ENCODE data around the gene TEN1. TPM values are rescaled to one million over a fixed set of nuclear protein-coding genes. Genes with fewer than 3 reads are reported as not detected.
A peak's percentile ranks its signal among the peaks of the same experiment; 100 is the strongest.

TEN1 gene
- polyA plus RNA-seq (2012; ENCODE audit: insufficient read length, low read depth), result 10.5 TPM

DNA sequence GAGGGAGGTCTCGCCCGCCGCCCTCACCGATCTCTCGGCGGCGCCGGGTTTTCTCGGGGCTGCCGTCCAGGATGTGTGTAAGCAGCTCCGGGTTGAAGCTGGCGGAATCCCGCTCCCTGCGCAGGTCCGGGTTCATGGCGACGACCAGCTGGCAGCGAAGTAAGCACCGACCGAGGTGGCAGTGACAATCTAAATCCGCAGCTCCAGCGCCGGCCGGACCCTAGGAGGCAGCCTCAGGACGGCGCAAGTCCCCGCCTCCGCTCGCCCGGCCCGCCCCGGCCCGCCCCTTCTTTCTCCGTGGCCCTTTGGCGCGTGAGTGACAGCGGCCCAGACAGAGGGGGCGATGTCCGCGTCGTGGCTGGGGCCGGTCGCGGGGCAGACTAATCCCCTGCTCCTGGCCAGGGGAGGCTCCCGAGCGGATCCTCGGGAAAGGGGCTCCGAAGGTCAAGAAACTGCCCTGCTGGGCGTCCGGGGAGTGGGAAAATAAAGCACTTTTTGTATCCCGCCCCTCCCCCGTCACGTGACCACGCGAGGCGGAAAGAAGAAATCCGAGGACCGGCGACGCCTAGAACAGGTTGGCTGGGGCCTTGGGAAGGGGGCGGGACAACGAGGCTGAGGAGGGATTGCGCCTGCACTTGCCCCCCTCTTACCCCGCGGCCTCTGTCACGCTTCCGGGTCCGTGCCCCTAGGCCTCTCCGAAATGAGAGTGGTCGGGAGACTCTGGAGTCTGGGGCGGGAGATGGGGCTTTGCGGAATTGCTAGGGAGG lies at the start of gene TEN1, which contains the start of gene ACOX1:
Gene TEN1 (plus strand): TSS at position 303 of the 767 bp plus-strand sequence. CDS start 6,953 bp downstream, outside the sequence.
Gene ACOX1 (minus strand): TSS at position 229 of the 767 bp plus-strand sequence. CDS start 93 bp downstream, at position 136.
- TF ChIP-seq TAF1 (IDR thresholded peaks at IDR 0.05; ENCODE audit: borderline replicate concordance, insufficient read depth, low read length) (peak; percentile 87; the same call in 1 of the 2 replicates), POLR2AphosphoS5 (IDR thresholded peaks at IDR 0.05; ENCODE audit: low read depth, low read length) (peak; percentile 87), SIN3A (IDR thresholded peaks at IDR 0.05; ENCODE audit: borderline replicate concordance, insufficient read depth, low read length) (peak; percentile 60; the same call in 1 of the 2 replicates), FOXP2 (optimal IDR thresholded peaks at IDR 0.05; ENCODE audit: borderline replicate concordance, extremely low read depth, extremely low read length, insufficient read depth) (peak; percentile 79), REST (IDR thresholded peaks at IDR 0.05; ENCODE audit: insufficient read depth in 1 of 2, low read depth in 2 of 2, low read length in 2 of 2) (no peak; a peak in 1 of 4 replicates)

DNA sequence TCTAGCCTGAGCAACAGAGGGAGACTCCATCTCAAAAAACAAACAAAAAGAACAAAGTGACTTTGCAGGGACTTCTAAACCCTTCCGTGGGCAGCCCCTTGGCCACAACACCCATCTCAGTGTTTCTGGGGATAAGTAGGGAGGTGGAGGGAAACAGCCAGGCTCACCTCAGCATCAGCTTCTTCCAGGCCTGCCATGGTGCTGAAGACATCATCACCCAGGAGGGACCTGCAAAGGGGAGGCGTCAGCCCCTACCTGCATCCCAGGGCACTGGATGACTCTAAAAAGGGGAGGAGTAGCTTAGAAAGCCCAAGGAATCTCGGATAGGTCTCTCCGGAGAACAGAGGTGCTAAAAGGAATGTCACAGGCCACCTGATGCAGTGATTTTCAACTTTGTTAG lies 48.0 kb upstream of the TEN1 start:
- TF ChIP-seq SIN3A (IDR thresholded peaks at IDR 0.05; ENCODE audit: borderline replicate concordance, insufficient read depth, low read length) (no peak), REST (IDR thresholded peaks at IDR 0.05; ENCODE audit: insufficient read depth in 1 of 2, low read depth in 2 of 2, low read length in 2 of 2) (no peak), FOXP2 (optimal IDR thresholded peaks at IDR 0.05; ENCODE audit: borderline replicate concordance, extremely low read depth, extremely low read length, insufficient read depth) (no peak), TAF1 (IDR thresholded peaks at IDR 0.05; ENCODE audit: borderline replicate concordance, insufficient read depth, low read length) (no peak), POLR2AphosphoS5 (IDR thresholded peaks at IDR 0.05; ENCODE audit: low read depth, low read length) (no peak)

- no peak for TF ChIP-seq SIN3A (IDR thresholded peaks at IDR 0.05; ENCODE audit: borderline replicate concordance, insufficient read depth, low read length)
- no peak for TF ChIP-seq REST (IDR thresholded peaks at IDR 0.05; ENCODE audit: insufficient read depth in 1 of 2, low read depth in 2 of 2, low read length in 2 of 2)
- no peak for TF ChIP-seq POLR2AphosphoS5 (IDR thresholded peaks at IDR 0.05; ENCODE audit: low read depth, low read length)
Observed at GRCh38 chr17:75932852-75933251, 46.2 kb upstream of the TEN1 start.

- TF ChIP-seq TAF1 (IDR thresholded peaks at IDR 0.05; ENCODE audit: borderline replicate concordance, insufficient read depth, low read length) (no peak), REST (IDR thresholded peaks at IDR 0.05; ENCODE audit: insufficient read depth in 1 of 2, low read depth in 2 of 2, low read length in 2 of 2) (no peak), POLR2AphosphoS5 (IDR thresholded peaks at IDR 0.05; ENCODE audit: low read depth, low read length) (no peak), FOXP2 (optimal IDR thresholded peaks at IDR 0.05; ENCODE audit: borderline replicate concordance, extremely low read depth, extremely low read length, insufficient read depth) (no peak), SIN3A (IDR thresholded peaks at IDR 0.05; ENCODE audit: borderline replicate concordance, insufficient read depth, low read length) (no peak)
Observed at GRCh38 chr17:75933808-75934207, 45.2 kb upstream of the TEN1 start.

Data from PFSK-1 (cell line).